ENCODE data around the gene OCIAD1. TPM values are rescaled to one million over a fixed set of nuclear protein-coding genes. Genes with fewer than 3 reads are reported as not detected.

Gene OCIAD1
- total and polyA plus RNA-seq, 10 of the 15 experiments (the other 5 are each of a cell fraction or from before 2014, with no cell fraction given): 89.1 to 196 (median 136) TPM

GRCh38 chr4:48862038-48862437, 31.1 kb downstream of the OCIAD1 start:
- H3K27me3 ChIP-seq (replicated peaks in 1 of 2; ENCODE audit: control insufficient read depth in 2 of 2, insufficient read depth in 2 of 2, low read length in 1 of 2): no peaks in the 10 kb centered on the region
- no peaks in the 10 kb centered on the region for H3K79me2 ChIP-seq (ENCODE audit: control insufficient read depth, insufficient read depth, low read length)
- in situ Hi-C loops (cut with MboI) (no loop called here), intact Hi-C loops (cut with micrococcal nuclease; ENCODE audit: unreplicated experiment) (no loop called here)
- no peak overlapping the region for H2AFZ ChIP-seq (ENCODE audit: control insufficient read depth, low read depth, low read length)
- H3K36me3 ChIP-seq (ENCODE audit: control insufficient read depth in 2 of 2, insufficient read depth in 2 of 2, low read length in 1 of 2): peaks cover 4 to 8% of the 10 kb centered on the region in 2 experiments; a peak in 2 of 4 replicates
- H3K9ac ChIP-seq (ENCODE audit: control insufficient read depth, insufficient read depth, low read length): no peak overlapping the region
- ATAC-seq (no peak), DNase-seq (ENCODE audit: low read depth, low spot score) (no peak), FAIRE-seq (no peak)
- H3K27ac ChIP-seq (ENCODE audit: control insufficient read depth, insufficient read depth): no peak overlapping the region
- ChIA-PET CTCF (no interaction called here), POLR2A (no interaction called here), SMC1A (ENCODE audit: uncharacterized antibody, unreplicated experiment) (interaction anchor here (0.7 to 1.1 kb wide), 2 partner anchors 15 to 256 kb away, joined by 3 to 4 read pairs; no protein-coding TSS in a partner anchor), RAD21 (ENCODE audit: unreplicated experiment) (no interaction called here)
- H3K4me2 ChIP-seq (ENCODE audit: control insufficient read depth, insufficient read depth): no peak overlapping the region
- no peaks in the 10 kb centered on the region for H3K9me3 ChIP-seq (replicated peaks; ENCODE audit: control insufficient read depth, insufficient read depth, low read length)
- no peak for TF ChIP-seq MYB (IDR thresholded peaks at IDR 0.05; ENCODE audit: borderline replicate concordance, low read depth, low read length)
- TF ChIP-seq MEF2A (IDR thresholded peaks at IDR 0.05; ENCODE audit: insufficient read depth, low read depth, low read length): no peak
- no peak for TF ChIP-seq HCFC1 (IDR thresholded peaks at IDR 0.05; ENCODE audit: low read length)
- no peak for TF ChIP-seq JUNB (IDR thresholded peaks at IDR 0.05)
- H4K20me1 ChIP-seq (ENCODE audit: control insufficient read depth, insufficient read depth): no peaks in the 10 kb centered on the region
- no TSS peak for BruUV-seq (replicated peaks)
- WGBS (ENCODE audit: insufficient coverage, insufficient replicate concordance, low lambda C conversion rate, missing lambda C conversion rate): 100% methylated on average over 3 of the region's 3 CpGs
- H3K4me1 ChIP-seq (ENCODE audit: control insufficient read depth, insufficient read depth, low read length): no peaks in the 10 kb centered on the region
- no peak overlapping the region for H3K4me3 ChIP-seq

GRCh38 chr4:48862661-48863060, 31.8 kb downstream of the OCIAD1 start:
- no peak overlapping the region for H3K27ac ChIP-seq (ENCODE audit: control insufficient read depth, insufficient read depth)
- ChIA-PET CTCF (interaction anchor here (0.6 to 0.7 kb wide), 2 partner anchors 13 to 222 kb away, joined by 3 read pairs; no protein-coding TSS in a partner anchor), SMC1A (ENCODE audit: uncharacterized antibody, unreplicated experiment) (interaction anchor here (0.7 to 1.5 kb wide), 2 partner anchors 14 to 256 kb away, joined by 3 to 4 read pairs; no protein-coding TSS in a partner anchor), POLR2A (no interaction called here), RAD21 (ENCODE audit: unreplicated experiment) (no interaction called here)
- no peaks in the 10 kb centered on the region for H3K79me2 ChIP-seq (ENCODE audit: control insufficient read depth, insufficient read depth, low read length)
- in situ Hi-C loops (cut with MboI): no loop called here
- H3K27me3 ChIP-seq (replicated peaks in 1 of 2; ENCODE audit: control insufficient read depth in 2 of 2, insufficient read depth in 2 of 2, low read length in 1 of 2): no peaks in the 10 kb centered on the region
- ATAC-seq (no peak), DNase-seq (ENCODE audit: low read depth, low spot score) (no peak), FAIRE-seq (no peak)
- H4K20me1 ChIP-seq (ENCODE audit: control insufficient read depth, insufficient read depth): no peaks in the 10 kb centered on the region
- H3K4me3 ChIP-seq: no peak overlapping the region
- BruUV-seq (replicated peaks): no TSS peak
- H3K4me1 ChIP-seq (ENCODE audit: control insufficient read depth, insufficient read depth, low read length): no peaks in the 10 kb centered on the region
- WGBS (ENCODE audit: insufficient coverage, insufficient replicate concordance, low lambda C conversion rate, missing lambda C conversion rate): 100% methylated on average over 1 of the region's 1 CpG
- H3K9me3 ChIP-seq (replicated peaks; ENCODE audit: control insufficient read depth, insufficient read depth, low read length): no peaks in the 10 kb centered on the region
- TF ChIP-seq ZBTB4 (CRISPR knock-in tag; IDR thresholded peaks at IDR 0.05) (no peak), DPF2 (IDR thresholded peaks at IDR 0.05) (no peak), GABPA (IDR thresholded peaks at IDR 0.05; ENCODE audit: low read depth) (no peak), SUPT20H (IDR thresholded peaks at IDR 0.05; ENCODE audit: borderline replicate concordance, control insufficient read depth, low read depth, low read length) (no peak), ZBED1 (IDR thresholded peaks at IDR 0.05; ENCODE audit: borderline replicate concordance) (0 out of 2 replicates have a peak, but pooled peaks have one; percentile 20)
- intact Hi-C loops (cut with micrococcal nuclease; ENCODE audit: unreplicated experiment): no loop called here
- H3K9ac ChIP-seq (ENCODE audit: control insufficient read depth, insufficient read depth, low read length): no peak overlapping the region
- H3K36me3 ChIP-seq (ENCODE audit: control insufficient read depth in 2 of 2, insufficient read depth in 2 of 2, low read length in 1 of 2): peaks cover 4 to 8% of the 10 kb centered on the region in 2 experiments; a peak in 2 of 4 replicates
- H2AFZ ChIP-seq (ENCODE audit: control insufficient read depth, low read depth, low read length): no peak overlapping the region
- no peak overlapping the region for H3K4me2 ChIP-seq (ENCODE audit: control insufficient read depth, insufficient read depth)

Data from GM12878 (cell line).